ENCODE measurements around the gene TTL.
"Not testable (repeated sequence)": the region's sequence is repeated elsewhere in the genome, so short reads cannot be mapped to it uniquely, and the experiment has no call there.

Gene TTL

GRCh38 chr2:112481528-112482233 is at the start of gene TTL:
TSS of gene TTL (plus strand) at chr2:112482156. CDS start at chr2:112482345, 189 bp downstream.
- peak; percentile 78 for DNase-seq (ENCODE audit: low spot score)

DNA sequence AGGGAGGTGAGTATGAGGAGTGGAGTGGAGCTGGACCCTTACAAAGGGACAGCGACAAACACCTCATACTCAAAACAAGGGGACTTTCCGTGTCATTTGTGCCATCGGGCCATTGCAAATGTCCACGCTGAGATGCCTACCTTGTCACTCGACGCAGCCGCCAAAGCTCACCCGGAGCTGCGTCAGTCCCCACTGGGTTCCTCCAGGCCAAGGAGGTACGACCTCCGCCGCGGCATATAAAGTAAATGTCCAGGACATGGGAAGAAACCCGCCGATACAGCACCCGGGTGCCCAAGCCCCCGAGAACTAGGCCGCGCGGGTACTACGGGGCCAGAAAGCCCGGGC is 49.6 kb upstream of the TTL start:
- not testable (repeated sequence) for DNase-seq (ENCODE audit: low spot score)

GRCh38 chr2:112432735-112433479 is 49.0 kb upstream of the TTL start:
- DNase-seq (ENCODE audit: low spot score): not testable (repeated sequence)

DNA sequence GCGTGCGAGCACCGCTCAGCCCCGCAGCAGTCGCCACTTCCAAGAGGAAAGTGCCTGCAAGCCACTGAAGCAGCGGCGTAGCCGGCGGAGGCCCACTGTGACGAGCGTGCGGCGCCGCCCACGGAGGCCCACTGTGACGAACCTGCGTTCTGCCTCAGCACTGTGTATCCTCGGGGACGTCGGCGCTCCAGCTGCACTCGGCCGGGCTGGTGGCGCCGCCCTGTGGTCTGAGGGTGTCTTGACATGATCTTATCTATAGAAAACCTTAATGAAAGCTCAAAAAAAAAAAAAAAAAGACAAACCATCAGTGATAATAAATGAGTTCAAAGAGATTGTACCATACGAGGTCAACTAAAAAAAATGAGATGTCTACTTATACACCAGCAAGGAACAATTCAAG is 48.5 kb upstream of the TTL start, which contains the start of gene RGPD8:
TSS of gene RGPD8 (minus strand) at position 166 of the 400 bp plus-strand sequence. CDS start 192 bp downstream, outside the sequence.
- peak; percentile 84 for DNase-seq (ENCODE audit: low spot score)

DNA sequence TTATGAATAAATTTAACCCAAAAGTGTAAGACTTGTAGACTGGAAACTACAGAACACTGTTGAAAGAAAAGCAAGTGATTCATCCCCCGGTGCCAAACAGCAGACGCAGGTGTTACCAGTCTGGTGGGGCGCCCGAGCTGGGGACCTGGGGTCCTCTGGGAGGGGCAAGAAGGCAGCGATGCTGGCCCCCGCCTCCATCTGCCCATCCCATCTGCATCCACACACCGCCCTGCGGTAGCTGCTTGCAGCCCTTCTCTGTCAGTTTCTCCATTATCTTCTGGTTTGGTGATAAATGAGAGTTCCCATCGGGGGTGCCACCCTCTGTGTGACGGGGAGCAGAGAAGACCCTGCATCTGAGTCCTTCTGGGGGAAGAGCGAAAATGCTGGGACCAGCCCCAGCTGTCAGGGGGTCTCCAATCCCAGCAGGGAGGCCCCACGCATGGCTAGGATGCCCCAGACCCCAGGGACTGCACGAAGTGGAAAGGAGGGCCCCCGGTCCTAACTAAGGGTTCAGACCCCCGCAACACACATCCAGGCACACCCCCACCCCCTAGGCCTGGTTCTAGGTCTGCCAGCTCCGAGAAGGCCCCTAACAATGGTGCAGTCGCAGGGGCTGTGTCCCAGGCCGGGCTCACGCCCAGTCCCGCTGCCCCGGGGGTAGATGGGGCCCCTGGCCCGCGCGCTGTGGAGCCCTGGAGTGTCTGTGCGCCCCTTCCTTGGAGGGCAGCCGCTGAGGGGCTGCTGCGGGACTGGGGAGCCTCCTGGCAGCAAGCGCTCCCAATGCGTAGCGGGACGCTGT is 47.8 kb upstream of the TTL start:
- no peak for DNase-seq (ENCODE audit: low spot score)

DNA sequence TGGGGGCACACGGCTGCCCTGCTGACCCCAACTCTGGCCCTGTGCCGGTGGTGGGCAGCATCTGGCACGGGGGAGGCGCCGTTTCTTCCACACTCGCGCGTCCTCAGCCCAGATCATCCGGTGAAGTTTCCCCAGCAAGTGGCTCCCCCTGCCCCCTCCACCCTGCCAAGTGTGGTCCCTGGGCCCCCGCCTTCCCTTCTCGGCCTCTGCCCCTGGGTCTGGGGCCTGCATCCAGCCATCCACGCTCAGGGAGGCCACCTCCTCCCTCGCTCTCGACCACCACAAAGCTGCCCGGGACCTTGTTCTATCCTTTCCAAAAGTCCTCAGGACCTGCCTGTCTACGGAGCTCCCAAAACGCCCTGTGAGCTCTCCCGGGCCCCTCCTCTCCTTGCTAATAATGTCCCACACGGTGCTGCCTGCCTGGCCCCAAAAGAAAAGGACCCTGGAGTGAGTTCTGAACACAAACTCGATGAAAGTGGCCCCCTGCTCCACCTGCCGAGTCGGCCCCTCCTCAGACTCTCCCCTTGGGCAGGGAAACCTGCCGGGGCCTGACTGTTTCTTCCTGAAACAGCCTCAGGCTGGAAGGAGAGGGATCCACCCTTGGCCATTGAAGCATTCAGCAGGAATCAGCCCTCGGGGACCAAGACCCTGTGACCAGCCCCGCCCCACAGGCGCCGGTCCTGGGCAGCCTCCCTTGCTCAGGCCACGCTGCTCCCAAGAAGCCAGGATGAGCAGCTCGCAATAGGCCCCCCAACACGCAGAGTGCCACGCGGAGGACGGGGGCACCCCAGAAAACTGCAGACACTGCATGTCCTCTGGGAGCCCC is 46.9 kb upstream of the TTL start:
- DNase-seq (ENCODE audit: low spot score): not testable (repeated sequence)

- not testable (repeated sequence) for DNase-seq (ENCODE audit: low spot score)
These were observed 46.1 kb upstream of the TTL start for GRCh38 chr2:112435716-112436431.

DNA sequence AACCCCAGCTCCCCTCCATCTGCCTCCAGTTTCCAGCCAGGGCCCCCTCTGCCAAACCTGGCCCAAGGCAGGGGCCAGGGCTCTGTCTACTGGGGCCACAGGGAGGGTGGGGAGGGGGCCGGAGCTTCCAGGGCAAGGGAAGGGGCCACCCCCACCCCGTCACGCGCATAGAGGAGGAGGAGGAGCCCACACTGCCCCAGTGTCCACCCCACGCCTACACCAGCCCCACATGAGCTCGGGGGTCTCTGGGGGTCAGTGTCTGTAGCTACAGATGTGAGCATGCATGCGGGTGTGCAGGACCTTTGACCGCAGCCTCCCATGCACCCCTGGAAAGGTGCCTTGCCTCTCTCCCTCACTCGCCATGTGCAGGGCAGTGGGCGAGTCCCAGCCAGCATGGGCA is 45.0 kb upstream of the TTL start:
- not testable (repeated sequence) for DNase-seq (ENCODE audit: low spot score)

DNA sequence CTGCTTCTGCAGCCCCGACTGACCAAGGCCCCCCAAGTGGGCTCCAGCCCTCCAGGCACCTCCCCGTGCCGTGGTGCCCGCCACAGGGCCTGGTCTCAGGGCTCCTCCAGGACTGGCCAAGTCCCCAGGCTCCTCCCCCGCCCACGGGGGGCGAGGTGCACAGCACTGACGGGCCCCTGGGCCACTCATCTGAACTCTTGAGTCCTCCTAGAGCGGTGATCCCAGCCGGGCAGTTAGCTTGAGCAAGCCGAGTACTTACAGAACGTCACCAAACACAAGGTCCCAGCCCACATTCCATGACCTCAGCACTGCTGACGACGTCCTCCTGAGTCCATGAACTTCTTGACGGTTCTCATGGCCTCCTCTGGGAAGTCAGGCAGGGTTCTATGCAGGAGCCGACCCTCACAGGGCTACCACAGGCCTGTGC is 44.5 kb upstream of the TTL start:
- not testable (repeated sequence) for DNase-seq (ENCODE audit: low spot score)

DNA sequence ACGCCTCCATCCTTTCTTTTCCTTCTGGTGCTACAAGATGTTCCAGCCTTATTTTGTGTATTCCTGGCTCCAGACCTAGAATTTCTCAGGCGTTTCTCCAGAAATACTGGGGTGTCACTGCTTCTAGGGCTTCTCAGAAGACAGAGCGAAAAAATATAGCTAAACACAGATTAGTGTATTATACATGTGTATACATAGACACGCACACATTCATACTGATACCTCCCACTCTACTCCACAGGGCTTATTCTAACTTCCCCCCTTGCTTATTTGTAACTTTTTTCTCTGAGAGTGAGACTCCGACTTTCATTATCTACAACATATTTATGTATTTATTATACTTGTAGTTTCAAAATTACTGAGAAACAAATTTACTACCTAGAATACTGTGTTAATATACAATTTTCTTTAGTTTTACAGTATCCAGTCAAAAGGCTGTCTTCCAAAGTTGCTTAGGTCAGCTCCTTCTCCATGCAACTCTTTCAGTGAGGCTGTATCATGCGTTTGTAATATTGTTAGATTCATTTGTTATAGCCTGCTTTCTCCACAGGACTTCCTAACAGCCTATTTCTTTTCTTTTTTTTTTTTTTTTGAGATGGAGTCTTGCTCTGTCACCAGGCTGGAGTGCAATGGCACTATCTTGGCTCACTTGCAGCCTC is 43.2 kb upstream of the TTL start:
- DNase-seq (ENCODE audit: low spot score): not testable (repeated sequence)

GRCh38 chr2:112444256-112444655 is 37.7 kb upstream of the TTL start:
- DNase-seq (ENCODE audit: low spot score): not testable (repeated sequence)

DNA sequence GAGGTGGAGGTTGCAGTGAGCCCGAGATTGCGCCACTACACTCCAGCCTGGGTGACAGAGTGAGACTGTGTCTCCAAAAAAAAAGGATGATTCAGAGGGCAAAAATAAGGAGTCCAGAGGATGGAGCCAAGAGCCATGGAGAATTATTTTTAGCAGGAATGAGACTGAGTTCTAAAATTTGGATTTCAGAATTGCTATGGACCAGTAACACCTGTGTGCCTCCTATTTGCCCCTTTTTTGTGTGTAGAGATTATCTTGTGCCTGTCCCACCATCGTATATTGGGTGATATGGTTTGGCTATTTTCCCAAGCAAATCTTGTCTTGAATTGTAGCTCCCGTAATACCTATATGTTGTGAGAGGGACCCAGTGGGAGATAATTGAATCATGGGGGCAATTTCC is 32.1 kb upstream of the TTL start:
- no peak for DNase-seq (ENCODE audit: low spot score)

DNA sequence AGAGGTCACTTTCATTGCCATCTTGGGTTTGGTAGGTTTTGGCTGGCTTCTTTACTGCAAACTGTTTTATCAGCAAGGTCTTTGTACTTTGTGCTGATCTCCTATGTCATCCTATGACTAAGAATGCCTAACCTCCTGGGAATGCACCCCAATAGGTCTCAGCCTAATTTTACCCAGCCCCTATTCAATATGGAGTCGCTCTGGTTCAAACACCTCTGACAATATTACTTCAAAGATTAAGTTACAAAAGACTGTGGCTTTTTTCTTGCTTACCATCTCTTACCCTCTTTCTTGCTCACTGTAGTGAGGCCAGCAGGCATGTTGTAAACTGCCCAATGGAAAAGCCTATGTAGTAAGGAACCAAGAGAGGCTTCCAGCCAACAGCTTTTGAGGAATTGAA is 30.6 kb upstream of the TTL start:
- DNase-seq (ENCODE audit: low spot score): no peak

- no peak for DNase-seq (ENCODE audit: low spot score)
These were observed 27.4 kb upstream of the TTL start for GRCh38 chr2:112454586-112454985.

- DNase-seq (ENCODE audit: low spot score): no peak
These were observed 22.6 kb upstream of the TTL start for GRCh38 chr2:112459372-112459771.

GRCh38 chr2:112462178-112462577 is 19.8 kb upstream of the TTL start:
- DNase-seq (ENCODE audit: low spot score): no peak

GRCh38 chr2:112463256-112463655 is 18.7 kb upstream of the TTL start:
- no peak for DNase-seq (ENCODE audit: low spot score)

- DNase-seq (ENCODE audit: low spot score): no peak
These were observed 16.6 kb upstream of the TTL start for GRCh38 chr2:112465382-112465781.

GRCh38 chr2:112472547-112473263 is 9.3 kb upstream of the TTL start:
- DNase-seq (ENCODE audit: low spot score): no peak
